Sigmoid colon (tissue), 4 donors: ENCODE measurements around the gene ELFN1.

ENCODE experiments used
- POLR2A ChIP-seq, 2 donors: fragments of 450-650 bp; IDR thresholded peaks; one replicate each; pipeline ENCODE4 v1.6.1; 2016; ENCODE audit warnings: antibody characterized with exemption in 2 of 2, mild to moderate bottlenecking in 2 of 2, moderate library complexity in 2 of 2
- POLR2AphosphoS5 ChIP-seq, 4 donors: sonication (generic); formaldehyde crosslinking; IDR thresholded peaks; one replicate each; pipeline ENCODE4 v1.6.1; 2017; ENCODE audit warnings: antibody characterized with exemption in 4 of 4

DNA sequence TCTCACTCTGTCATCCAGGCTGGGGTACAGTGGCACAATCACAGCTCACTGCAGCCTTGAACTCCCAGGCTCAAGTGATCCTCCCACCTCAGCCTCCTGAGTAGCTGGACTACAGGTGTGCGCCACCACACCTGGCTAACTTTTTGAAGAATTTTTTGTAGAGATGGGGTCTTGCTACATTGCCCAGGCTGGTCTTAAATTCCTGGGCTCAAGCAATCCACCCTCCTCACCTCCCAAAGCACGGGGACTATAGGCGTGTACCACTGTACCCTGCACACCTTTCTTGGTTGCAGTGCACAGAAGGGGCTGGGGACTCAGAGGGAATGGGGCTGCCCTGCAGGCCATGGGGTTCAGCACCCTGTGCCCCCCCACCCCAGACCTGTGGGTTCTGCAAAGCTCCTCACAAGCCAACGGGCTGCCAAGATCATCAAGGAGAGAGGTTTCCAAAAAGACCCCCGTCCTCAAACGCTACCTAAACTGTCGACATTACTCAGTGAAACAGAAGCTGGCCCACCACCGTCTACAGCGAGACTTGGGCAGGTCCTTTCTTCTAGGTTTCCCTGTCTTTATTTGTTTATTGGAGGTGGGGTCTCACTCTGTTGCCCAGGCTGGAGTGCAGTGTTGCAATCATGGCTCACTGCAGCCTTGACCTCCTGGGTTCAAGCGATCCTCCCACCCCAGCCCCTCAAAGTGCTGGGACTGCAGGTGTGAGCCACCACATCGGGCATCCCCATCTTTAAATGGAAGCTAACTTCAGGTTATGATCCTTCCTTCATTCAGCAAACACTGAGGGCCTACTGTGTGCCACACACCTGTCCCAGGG lies 26.6 kb upstream of the ELFN1 start:
- no peak for TF ChIP-seq POLR2AphosphoS5 (IDR thresholded peaks at IDR 0.05)
- no peak for TF ChIP-seq POLR2A (IDR thresholded peaks at IDR 0.05)
